Iris pigment epithelial cell (primary cell): ENCODE data around the gene IGF1R.
A peak's percentile ranks its signal among the peaks of the same experiment; 100 is the strongest.
"Not testable (repeated sequence)": the region's sequence is repeated elsewhere in the genome, so short reads cannot be mapped to it uniquely, and the experiment has no call there.

Experiments
- DNase-seq: peaks from one replicate; pipeline ENCODE4 v3.0.0-alpha.2; 2011; ENCODE audit warnings: low read depth

IGF1R gene

GRCh38 chr15:98647774-98648653 is at the start of gene IGF1R:
TSS of gene IGF1R (plus strand) at chr15:98648539. CDS start at chr15:98649582, 1,043 bp downstream.
- peak; percentile 97 for DNase-seq

- peak; percentile 83 for DNase-seq
Observed at GRCh38 chr15:98599909-98600691, 48.2 kb upstream of the IGF1R start.

- DNase-seq: no peak
Observed at GRCh38 chr15:98604983-98605382, 43.4 kb upstream of the IGF1R start.

- DNase-seq: peak; percentile 52
Observed at GRCh38 chr15:98609144-98609852, 39.0 kb upstream of the IGF1R start.

GRCh38 chr15:98610991-98611390 is 37.3 kb upstream of the IGF1R start:
- DNase-seq: no peak

- DNase-seq: no peak
Observed at GRCh38 chr15:98611808-98612207, 36.5 kb upstream of the IGF1R start.

GRCh38 chr15:98612490-98613110 is 35.7 kb upstream of the IGF1R start:
- no peak for DNase-seq

- no peak for DNase-seq
Observed at GRCh38 chr15:98614681-98615080, 33.7 kb upstream of the IGF1R start.

GRCh38 chr15:98616397-98616796 is 31.9 kb upstream of the IGF1R start:
- DNase-seq: no peak

GRCh38 chr15:98617328-98617980 is 30.9 kb upstream of the IGF1R start:
- no peak for DNase-seq

- DNase-seq: not testable (repeated sequence)
Observed at GRCh38 chr15:98618576-98618975, 29.8 kb upstream of the IGF1R start.

GRCh38 chr15:98620020-98620419 is 28.3 kb upstream of the IGF1R start:
- DNase-seq: no peak

GRCh38 chr15:98621021-98621420 is 27.3 kb upstream of the IGF1R start:
- no peak for DNase-seq

- no peak for DNase-seq
Observed at GRCh38 chr15:98625614-98626013, 22.7 kb upstream of the IGF1R start.

GRCh38 chr15:98626153-98626552 is 22.2 kb upstream of the IGF1R start:
- no peak for DNase-seq

GRCh38 chr15:98628216-98628615 is 20.1 kb upstream of the IGF1R start:
- peak; percentile 57 for DNase-seq

- DNase-seq: no peak
Observed at GRCh38 chr15:98635848-98636247, 12.5 kb upstream of the IGF1R start.

GRCh38 chr15:98643115-98643514 is 5.2 kb upstream of the IGF1R start:
- no peak for DNase-seq

- DNase-seq: no peak
Observed at GRCh38 chr15:98646546-98647025, 1.8 kb upstream of the IGF1R start.

GRCh38 chr15:98647026-98647773 is 1.1 kb upstream of the IGF1R start:
- peak; percentile 62 for DNase-seq
